Transverse colon (tissue), 4 donors: ENCODE measurements around the gene RBM19. TPM values are rescaled to one million over a fixed set of nuclear protein-coding genes. Genes with fewer than 3 reads are reported as not detected.

ENCODE experiments used
- DNase-seq: peaks from one replicate; pipeline ENCODE4 v3.0.0-alpha.2; 2019
- H3K27ac ChIP-seq, 4 donors: fragments of 200-600 bp; sonication (generic); 2 replicates each; pipeline ENCODE4 v1.5.1; 2016 to 2018; ENCODE audit warnings: inconsistent platforms in 4 of 4
- H3K27me3 ChIP-seq: fragments of 200-600 bp; sonication (generic); 2 replicates; pipeline ENCODE4 v1.5.1; 2017; ENCODE audit warnings: inconsistent platforms
- H3K36me3 ChIP-seq, 4 donors: fragments of 200-600 bp; sonication (generic); 2 replicates each; pipeline ENCODE4 v1.5.1; 2017 to 2019; ENCODE audit warnings: inconsistent platforms in 4 of 4
- H3K4me1 ChIP-seq, 4 donors: fragments of 200-600 bp; sonication (generic); 2 replicates each; pipeline ENCODE4 v1.5.1; 2017 to 2020; ENCODE audit warnings: inconsistent platforms in 4 of 4
- H3K4me3 ChIP-seq, 4 donors: fragments of 200-600 bp; sonication (generic); 1 replicate in 1 of 4; 2 replicates in 3 of 4; pipeline versions ENCODE4 v1.5.1 to v1.6.1; 2017 to 2019; ENCODE audit warnings: inconsistent platforms in 4 of 4
- H3K9me3 ChIP-seq, 2 donors: fragments of 200-600 bp; sonication (generic); 2 replicates each; pipeline ENCODE4 v1.5.1; 2017 to 2019; ENCODE audit warnings: inconsistent platforms in 2 of 2
- EP300 ChIP-seq: sonication (generic); formaldehyde crosslinking; IDR thresholded peaks from one replicate; pipeline ENCODE4 v1.6.1; 2017; ENCODE audit warnings: antibody characterized with exemption, low read depth
- POLR2A ChIP-seq: fragments of 450-650 bp; IDR thresholded peaks from one replicate; pipeline ENCODE4 v1.6.1; 2016; ENCODE audit warnings: antibody characterized with exemption, mild to moderate bottlenecking, moderate library complexity
- POLR2AphosphoS5 ChIP-seq, 3 donors: sonication (generic); formaldehyde crosslinking; IDR thresholded peaks; one replicate each; pipeline ENCODE4 v1.6.1; 2016; ENCODE audit warnings: antibody characterized with exemption in 3 of 3
- WGBS, 2 donors: methylation state at CpG; one replicate each; pipeline ENCODE4 v1.1.5; 2018; ENCODE audit warnings: low coverage in 1 of 2; 5-methylcytosine and 5-hydroxymethylcytosine counted together
- in situ Hi-C, 4 donors: fragments of 200-750 bp; cut with MboI; loops; one replicate each; pipeline versions ENCODE4 v1.15.0 to v1.15.1; 2017; ENCODE audit warnings: low sequenced_read_pairs in 3 of 4, low pct_ligation_motif_present in 1 of 4, low pct_unique_long_range_greater_than_20kb in 1 of 4
- intact Hi-C: fragments of 100-400 bp; cut with DNase I; formaldehyde crosslinking; loops from one replicate; pipeline ENCODE4 v1.15.1; 2023; ENCODE audit warnings: low total_unique reads
- total RNA-seq, 4 donors: library from RNA; depleted of rRNA; stranded (reverse); fragments of >200 nt; gene quantifications; one replicate each; pipeline ENCODE4 v1.1.0, GENCODE V29; 2016
- TF ChIP-seq, protein P1 (sequence below), 5 experiments: fragments of 200-600 bp in 3 of 5; fragments of 450-650 bp in 2 of 5; sonication (generic) in 3 of 5; IDR thresholded peaks; 1 replicate in 2 of 5; 2 replicates in 3 of 5; pipeline ENCODE4 v1.5.1; 2016 to 2017; ENCODE audit warnings: antibody characterized with exemption in 5 of 5, inconsistent platforms in 3 of 5, mild to moderate bottlenecking in 2 of 5, moderate library complexity in 1 of 5

RBM19 gene
- total RNA-seq, 4 donors from 2014 or later, result 24.3 to 96.1 (median 28.7) TPM

DNA sequence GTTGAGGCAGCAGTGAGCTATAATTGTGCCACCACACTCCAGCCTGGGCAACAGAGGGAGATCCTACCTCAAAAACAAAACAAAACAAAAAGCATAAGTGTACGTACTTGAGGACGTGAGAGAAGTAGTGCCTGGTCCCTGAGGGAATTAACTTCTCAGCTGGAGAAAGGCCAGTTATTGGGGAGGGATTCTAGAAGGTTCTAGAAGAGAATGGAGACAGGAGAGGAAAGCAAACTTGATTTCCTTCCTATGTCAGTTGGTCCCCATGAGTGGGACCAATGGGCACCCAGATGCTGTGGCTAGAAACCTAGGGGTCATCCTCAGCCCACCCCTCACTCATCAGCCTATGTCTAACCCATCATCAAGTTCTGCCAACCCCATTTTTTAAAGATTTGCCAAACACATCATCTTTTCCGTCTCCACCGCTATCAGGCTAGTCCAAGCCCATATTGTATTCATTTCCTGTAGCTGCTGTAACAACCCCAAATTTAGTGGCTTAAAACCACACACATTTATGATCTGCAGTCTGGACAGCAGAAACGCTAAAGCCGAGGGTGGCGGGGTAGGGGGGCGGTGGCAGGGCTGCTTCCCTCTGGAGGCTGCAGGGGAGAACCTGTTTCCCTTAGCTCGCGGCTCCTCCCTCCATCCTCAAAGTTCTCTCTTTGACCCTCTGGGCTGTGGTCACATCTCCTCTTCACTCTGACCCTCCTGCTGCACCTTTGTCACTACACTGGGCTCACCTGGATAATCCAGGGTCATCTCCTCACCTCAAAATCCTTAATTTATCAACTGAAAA is 7.2 kb upstream of the RBM19 start:
- Histone ChIP-seq H3K36me3 (no peaks in the 10 kb centered on the region), H3K4me3 (no peak overlapping the region), H3K4me1 (no peaks in the 10 kb centered on the region), H3K9me3 (no peaks in the 10 kb centered on the region), H3K27ac (no peak overlapping the region), H3K27me3 (peaks cover 21% of the 10 kb centered on the region)
- intact Hi-C loops, result no loop called here
- DNase-seq, result no peak
- 63 to 64% methylated on average over 4 to 10 of the region's 10 CpGs for WGBS, 2 donors
- in situ Hi-C loops, result loop anchor here in 1 of 4 donors (25.0 kb wide), 1 partner anchor 1939 kb away; no protein-coding TSS in a partner anchor
- TF ChIP-seq, protein P1, sequence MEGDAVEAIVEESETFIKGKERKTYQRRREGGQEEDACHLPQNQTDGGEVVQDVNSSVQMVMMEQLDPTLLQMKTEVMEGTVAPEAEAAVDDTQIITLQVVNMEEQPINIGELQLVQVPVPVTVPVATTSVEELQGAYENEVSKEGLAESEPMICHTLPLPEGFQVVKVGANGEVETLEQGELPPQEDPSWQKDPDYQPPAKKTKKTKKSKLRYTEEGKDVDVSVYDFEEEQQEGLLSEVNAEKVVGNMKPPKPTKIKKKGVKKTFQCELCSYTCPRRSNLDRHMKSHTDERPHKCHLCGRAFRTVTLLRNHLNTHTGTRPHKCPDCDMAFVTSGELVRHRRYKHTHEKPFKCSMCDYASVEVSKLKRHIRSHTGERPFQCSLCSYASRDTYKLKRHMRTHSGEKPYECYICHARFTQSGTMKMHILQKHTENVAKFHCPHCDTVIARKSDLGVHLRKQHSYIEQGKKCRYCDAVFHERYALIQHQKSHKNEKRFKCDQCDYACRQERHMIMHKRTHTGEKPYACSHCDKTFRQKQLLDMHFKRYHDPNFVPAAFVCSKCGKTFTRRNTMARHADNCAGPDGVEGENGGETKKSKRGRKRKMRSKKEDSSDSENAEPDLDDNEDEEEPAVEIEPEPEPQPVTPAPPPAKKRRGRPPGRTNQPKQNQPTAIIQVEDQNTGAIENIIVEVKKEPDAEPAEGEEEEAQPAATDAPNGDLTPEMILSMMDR (IDR thresholded peaks at IDR 0.05), result no peak
- no peak for TF ChIP-seq POLR2AphosphoS5 (IDR thresholded peaks at IDR 0.05)
- TF ChIP-seq EP300, result no peak
- TF ChIP-seq POLR2A, result no peak

DNA sequence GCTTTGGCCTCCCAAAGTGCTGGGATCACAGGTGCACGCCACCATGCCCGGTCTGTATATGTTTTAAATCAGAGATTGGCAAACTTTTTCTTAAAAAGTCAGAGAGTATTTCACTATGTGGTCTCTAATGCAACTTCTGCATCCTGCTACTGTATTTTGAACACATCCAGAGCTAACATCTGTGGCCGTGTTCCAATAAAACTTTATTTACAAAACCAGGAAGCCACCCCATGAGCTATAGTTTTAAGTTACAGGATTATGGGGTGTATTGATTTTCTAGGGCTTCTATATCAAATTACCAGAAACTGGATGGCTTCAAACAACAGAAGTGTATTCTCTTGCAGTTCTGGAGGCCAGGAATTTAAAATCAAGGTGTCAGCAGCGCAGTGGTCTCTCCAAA is 5.3 kb upstream of the RBM19 start:
- no peaks in the 10 kb centered on the region for H3K9me3 ChIP-seq
- 80% methylated on average over 4 of the region's 4 CpGs; no CpG with 5 or more reads in 1 of the 2 donors for WGBS, 2 donors

DNA sequence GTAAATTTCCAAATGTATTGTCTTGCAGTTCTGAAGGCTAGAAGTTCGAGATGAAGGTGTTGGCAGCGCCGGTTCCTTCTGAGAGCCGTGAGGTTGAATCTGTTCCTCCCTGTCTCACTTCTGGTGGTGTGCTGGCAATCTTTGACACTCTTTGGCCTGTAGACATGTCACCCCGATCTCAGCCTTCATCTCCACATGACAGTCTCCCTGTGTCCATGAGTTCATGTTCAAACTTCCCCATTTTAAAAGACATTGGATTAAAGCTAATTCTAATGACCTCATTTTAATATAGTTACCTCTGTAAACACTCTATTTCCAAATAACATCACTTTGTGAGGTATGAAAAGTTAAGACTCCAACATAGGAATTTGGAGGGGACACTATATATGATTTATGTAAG is 4.1 kb upstream of the RBM19 start:
- in situ Hi-C loops (loop anchor here in 1 of 4 donors (25.0 kb wide), 1 partner anchor 1942 kb away; no protein-coding TSS in a partner anchor), intact Hi-C loops (no loop called here)
- Histone ChIP-seq H3K4me1 (peaks cover 4 to 10% (median 10%) of the 10 kb centered on the region in 4 donors), H3K9me3 (no peaks in the 10 kb centered on the region), H3K27ac (no peak overlapping the region), H3K4me3 (no peak overlapping the region), H3K27me3 (peaks cover 6% of the 10 kb centered on the region), H3K36me3 (no peaks in the 10 kb centered on the region)
- 72 to 78% methylated on average over 5 of the region's 5 CpGs for WGBS, 2 donors
- TF ChIP-seq POLR2AphosphoS5 (IDR thresholded peaks at IDR 0.05) (no peak), EP300 (no peak), POLR2A (no peak)
- TF ChIP-seq, protein P1 (IDR thresholded peaks at IDR 0.05), result no peak
- DNase-seq, result no peak

More for the DNA sequence above, 5.3 kb upstream of the RBM19 start:
- intact Hi-C loops (no loop called here), in situ Hi-C loops (loop anchor here in 1 of 4 donors (25.0 kb wide), 1 partner anchor 1941 kb away; no protein-coding TSS in a partner anchor)
- Histone ChIP-seq H3K36me3 (no peaks in the 10 kb centered on the region), H3K27me3 (peaks cover 7% of the 10 kb centered on the region), H3K4me1 (peaks cover 0 to 7% (median 6%) of the 10 kb centered on the region in 4 donors), H3K4me3 (no peak overlapping the region), H3K27ac (no peak overlapping the region)
- no peak for DNase-seq
- TF ChIP-seq POLR2AphosphoS5 (IDR thresholded peaks at IDR 0.05), result no peak
- TF ChIP-seq EP300, result no peak
- TF ChIP-seq, protein P1 (IDR thresholded peaks at IDR 0.05), result no peak
- TF ChIP-seq POLR2A, result no peak

GRCh38 chr12:113967368-113967767 is 1.2 kb upstream of the RBM19 start:
- Histone ChIP-seq H3K4me1 (peaks cover 5 to 19% (median 11%) of the 10 kb centered on the region in 4 donors), H3K27me3 (no peaks in the 10 kb centered on the region), H3K27ac (no peak overlapping the region), H3K4me3 (no peak overlapping the region), H3K9me3 (no peaks in the 10 kb centered on the region), H3K36me3 (no peaks in the 10 kb centered on the region)
- TF ChIP-seq, protein P1 (IDR thresholded peaks at IDR 0.05), result no peak
- TF ChIP-seq EP300 (no peak), POLR2AphosphoS5 (IDR thresholded peaks at IDR 0.05) (no peak), POLR2A (no peak)
- intact Hi-C loops, result no loop called here
- 88 to 100% methylated on average over 1 to 4 of the region's 4 CpGs for WGBS, 2 donors
- in situ Hi-C loops, result loop anchor here in 1 of 4 donors (25.0 kb wide), 1 partner anchor 1945 kb away; no protein-coding TSS in a partner anchor
- no peak for DNase-seq
